Activated CD4-positive, CD25-positive, alpha-beta regulatory T cell treated with anti-CD3 and anti-CD28 coated beads, Interleukin-2, amount 50 U/mL, for 72 hours (primary cell): ENCODE results near the gene CLDN10.
"Not testable (repeated sequence)": the region's sequence is repeated elsewhere in the genome, so short reads cannot be mapped to it uniquely, and the experiment has no call there.

Source experiments
- DNase-seq: peaks from one replicate; pipeline ENCODE4 v3.0.0; 2021

CLDN10 gene

GRCh38 chr13:95541911-95542474 lies 10.5 kb upstream of the CLDN10 start:
- DNase-seq: no peak

GRCh38 chr13:95544293-95544692 lies 8.2 kb upstream of the CLDN10 start:
- DNase-seq: no peak

- DNase-seq: no peak
Observed at GRCh38 chr13:95546919-95547318, 5.6 kb upstream of the CLDN10 start.

DNA sequence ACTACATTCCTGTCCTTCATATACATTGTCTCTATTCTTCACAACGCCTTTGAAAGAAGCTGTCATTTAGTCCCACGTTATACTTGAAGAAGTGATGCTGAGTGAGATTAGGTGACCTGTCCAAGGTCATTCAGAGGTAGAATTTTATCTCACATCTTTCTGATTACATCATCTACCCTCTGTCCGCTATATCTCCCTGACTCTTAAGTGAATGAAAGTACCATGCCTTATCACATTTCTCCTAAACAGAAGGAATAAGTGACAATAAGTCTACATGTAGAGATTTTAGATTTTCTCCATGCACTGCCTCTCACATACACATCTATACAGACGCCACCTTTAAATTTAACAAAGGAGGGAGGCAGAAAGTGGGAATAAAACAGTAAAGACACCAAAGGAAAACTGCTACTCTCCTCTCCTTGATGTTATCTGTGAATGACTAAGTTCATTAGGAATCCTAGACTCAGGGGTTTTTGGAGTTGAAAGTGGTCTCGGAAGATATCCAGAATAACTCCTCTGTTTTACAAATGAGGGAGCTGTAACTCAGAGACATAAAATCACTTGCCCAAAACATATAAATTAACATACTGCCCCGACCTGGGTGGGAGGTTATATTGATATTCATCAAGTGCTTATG lies 4.9 kb upstream of the CLDN10 start:
- no peak for DNase-seq

- no peak for DNase-seq
Observed at GRCh38 chr13:95552208-95552538, 347 bp upstream of the CLDN10 start.

GRCh38 chr13:95553581-95554385 lies 1.3 kb downstream of the CLDN10 start:
- no peak for DNase-seq

- DNase-seq: no peak
Observed at GRCh38 chr13:95557013-95557412, 4.5 kb downstream of the CLDN10 start.

DNA sequence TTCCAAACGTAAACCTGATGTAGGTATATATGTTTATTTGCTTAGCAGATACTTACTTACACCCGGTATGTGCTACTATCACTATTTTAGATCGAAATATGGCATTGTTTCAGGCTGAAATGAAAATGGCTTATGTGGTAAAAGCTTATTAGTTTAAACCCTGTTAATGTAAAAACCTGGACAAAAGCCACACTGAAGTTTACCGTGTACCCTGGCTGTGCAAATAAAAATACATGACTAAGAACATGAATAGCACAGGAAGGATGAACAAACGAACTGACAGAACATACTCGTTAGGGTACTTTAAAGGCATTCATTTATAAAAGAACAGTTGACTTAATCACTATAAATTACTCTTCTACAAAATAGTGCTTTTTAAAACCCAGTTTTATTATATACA lies 6.6 kb downstream of the CLDN10 start:
- DNase-seq: no peak

DNA sequence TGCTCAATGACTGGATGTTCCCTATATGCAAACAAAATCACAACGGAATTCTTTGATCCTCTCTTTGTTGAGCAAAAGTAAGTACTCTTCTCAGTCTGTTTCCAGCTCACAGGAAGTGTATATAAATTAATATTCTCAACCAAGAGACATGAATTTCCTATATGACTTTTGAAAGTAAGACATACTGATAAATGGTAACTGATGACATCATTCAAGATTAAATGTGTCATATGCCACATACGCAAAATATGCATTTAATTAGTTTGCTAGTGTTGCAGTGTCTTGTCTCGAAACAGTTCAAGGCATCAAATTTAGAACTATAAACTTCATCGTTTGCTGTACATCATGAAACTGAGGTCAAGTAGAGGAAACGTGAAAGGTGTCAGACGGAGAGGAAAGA lies 7.9 kb downstream of the CLDN10 start:
- DNase-seq: no peak

GRCh38 chr13:95564091-95564490 lies 11.6 kb downstream of the CLDN10 start:
- DNase-seq: no peak

DNA sequence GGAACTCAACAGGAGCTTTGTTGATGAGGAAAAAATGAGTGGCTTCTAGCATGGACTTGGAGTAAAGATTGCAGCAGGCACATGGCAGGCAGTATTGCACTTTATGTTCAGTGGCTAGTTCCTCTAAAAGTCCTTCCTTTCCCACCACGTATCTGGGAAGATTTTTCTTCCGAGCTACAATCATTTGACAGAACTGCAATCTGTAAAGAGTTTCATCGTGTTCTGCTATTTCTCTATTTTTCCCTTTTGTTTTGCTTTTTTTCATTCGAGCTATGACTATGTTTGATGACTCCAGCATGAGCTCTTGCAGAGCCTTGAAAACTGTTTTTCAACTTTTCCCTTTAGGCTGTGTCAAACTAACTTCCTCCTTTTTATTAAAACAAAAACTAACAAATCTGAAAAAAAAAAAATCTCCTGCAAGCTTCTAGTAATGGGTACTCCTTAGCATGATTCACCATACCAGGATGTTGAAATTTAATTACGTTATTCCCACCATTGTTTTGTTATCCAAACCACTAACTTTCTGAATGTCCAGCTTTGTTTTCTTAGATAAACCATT lies 12.3 kb downstream of the CLDN10 start:
- no peak for DNase-seq

DNA sequence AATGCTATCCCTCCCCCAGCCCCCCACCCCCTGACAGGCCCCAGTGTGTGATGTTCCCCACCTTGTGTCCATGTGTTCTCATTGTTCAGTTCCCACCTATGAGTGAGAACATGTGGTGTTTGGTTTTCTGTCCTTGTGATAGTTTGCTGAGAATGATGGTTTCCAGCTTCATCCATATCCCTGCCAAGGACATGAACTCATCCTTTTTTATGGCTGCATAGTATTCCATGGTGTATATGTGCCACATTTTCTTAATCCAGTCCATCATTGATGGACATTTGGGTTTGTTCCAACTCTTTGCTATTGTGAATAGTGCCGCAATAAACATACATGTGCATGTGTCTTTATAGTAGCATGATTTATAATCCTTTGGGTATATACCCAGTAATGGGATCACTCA lies 13.2 kb downstream of the CLDN10 start:
- DNase-seq: not testable (repeated sequence)

DNA sequence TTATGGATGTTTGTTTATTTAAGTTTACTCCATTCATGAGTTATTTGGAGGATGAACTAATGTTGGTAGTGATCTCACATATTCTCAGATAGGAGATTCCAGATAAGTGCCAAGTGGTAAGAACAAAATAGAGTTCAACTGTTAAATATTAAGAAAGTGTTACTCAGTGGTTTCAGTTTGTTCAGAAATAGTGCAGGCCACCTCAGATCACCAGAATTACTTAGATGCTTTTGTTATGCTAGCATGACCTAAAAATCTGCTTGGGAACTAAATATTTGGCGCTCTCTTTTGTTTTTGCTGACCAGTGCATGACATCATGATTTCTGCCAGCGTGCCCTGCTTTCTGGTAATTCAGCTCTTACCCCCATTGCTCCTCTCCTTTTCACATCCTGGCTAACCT lies 15.6 kb downstream of the CLDN10 start:
- no peak for DNase-seq

DNA sequence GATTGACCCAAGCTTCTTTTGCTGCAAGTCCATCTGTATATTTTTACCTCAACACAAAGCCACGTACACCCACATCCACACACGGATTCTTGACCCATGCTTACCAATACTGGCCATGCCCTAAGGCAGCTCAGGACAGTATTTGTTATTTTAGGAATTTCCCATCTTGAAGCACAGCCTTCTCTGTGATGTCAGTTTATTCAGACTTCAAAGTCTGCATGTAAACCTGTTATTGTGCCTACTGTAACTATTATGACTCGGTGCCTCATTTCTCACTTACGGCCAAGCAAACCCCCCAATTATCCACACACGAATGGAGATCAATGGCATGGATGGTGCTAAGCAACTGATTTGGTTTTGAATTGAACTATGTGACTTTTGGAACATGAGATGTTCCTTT lies 17.5 kb downstream of the CLDN10 start:
- DNase-seq: no peak

- no peak for DNase-seq
Observed at GRCh38 chr13:95571941-95572340, 19.4 kb downstream of the CLDN10 start.

- DNase-seq: no peak
Observed at GRCh38 chr13:95573221-95573620, 20.7 kb downstream of the CLDN10 start.

DNA sequence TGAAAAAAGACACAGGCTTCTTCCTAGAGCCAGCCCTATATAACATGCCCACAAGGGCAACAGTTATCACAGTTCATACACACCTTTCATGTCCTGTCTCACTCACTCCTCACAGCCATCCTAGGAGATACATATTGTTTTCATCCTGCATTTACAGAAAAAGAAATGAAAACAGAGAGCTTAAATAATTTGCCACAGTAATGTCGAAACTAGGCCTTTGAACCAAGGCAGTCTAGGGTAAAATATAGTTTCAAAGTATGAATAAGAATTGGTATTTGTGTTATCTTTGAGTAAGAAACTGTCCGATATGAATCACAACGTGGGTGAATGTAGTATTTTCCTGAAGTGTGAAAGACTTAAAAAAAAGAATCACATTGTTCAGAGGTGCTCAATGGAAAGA lies 26.8 kb downstream of the CLDN10 start:
- DNase-seq: no peak

DNA sequence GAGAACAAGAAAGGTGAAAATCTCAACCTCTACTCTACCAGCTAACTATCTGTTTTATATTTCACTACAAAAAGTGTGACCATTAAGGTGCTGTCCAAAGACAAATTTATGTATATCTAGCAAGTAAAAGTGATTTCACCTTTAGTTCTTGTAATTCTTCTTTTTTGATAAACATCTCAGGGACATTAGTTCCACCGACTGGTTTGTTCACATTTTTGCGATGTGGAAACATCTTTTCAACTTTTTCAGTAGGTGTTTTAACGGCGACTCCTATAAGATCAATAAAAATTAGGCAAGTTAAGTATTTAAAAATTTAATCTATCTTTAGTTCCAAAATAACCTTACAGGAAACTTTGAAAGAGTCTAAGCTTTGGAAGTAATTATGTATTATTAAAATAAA lies 33.3 kb downstream of the CLDN10 start:
- DNase-seq: no peak

- DNase-seq: no peak
Observed at GRCh38 chr13:95588134-95588533, 35.6 kb downstream of the CLDN10 start.

- DNase-seq: no peak
Observed at GRCh38 chr13:95588721-95589120, 36.2 kb downstream of the CLDN10 start.

DNA sequence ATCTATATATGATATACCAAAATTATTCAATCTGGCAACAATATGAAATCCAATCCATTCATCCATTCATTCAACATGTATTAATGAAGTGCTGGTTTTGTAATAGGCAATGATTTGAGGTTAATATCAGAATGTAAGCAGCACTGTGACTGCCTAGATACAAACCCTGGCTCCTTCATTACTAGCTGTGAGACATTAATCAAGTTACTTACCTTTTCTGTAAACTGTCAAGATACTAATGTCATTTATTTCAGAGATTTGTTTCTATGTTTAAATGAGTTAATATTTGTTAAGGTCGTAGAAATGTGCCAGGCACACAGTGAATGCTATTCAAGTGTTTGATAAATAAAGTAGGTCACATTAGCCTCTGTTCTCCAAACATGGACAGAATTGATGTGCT lies 40.9 kb downstream of the CLDN10 start:
- no peak for DNase-seq

- DNase-seq: no peak
Observed at GRCh38 chr13:95596701-95597100, 44.2 kb downstream of the CLDN10 start.

GRCh38 chr13:95601216-95601615 lies 48.7 kb downstream of the CLDN10 start:
- no peak for DNase-seq

- no peak for DNase-seq
Observed at GRCh38 chr13:95601906-95602305, 49.4 kb downstream of the CLDN10 start.
